GM18519 (cell line): ENCODE data around the gene PRR13.

ENCODE experiments used
- ATAC-seq: cut with Tn5 transposase; IDR thresholded peaks from one replicate; pipeline ENCODE4 v1.9.1; 2021; ENCODE audit warnings: mild to moderate bottlenecking, moderate library complexity; ENCODE audit not compliant: unreplicated experiment, low FRiP score

The PRR13 gene

GRCh38 chr12:53489242-53489864, 47.8 kb downstream of the PRR13 start:
- no peak for ATAC-seq

- ATAC-seq, result no peak
Measured at GRCh38 chr12:53492188-53492587, 50.7 kb downstream of the PRR13 start.

GRCh38 chr12:53492830-53493609, 51.5 kb downstream of the PRR13 start:
- peak; percentile 69 for ATAC-seq

GRCh38 chr12:53493610-53494391, 52.3 kb downstream of the PRR13 start:
- no peak for ATAC-seq
